ENCODE results near the gene SERPINE1.

DNA sequence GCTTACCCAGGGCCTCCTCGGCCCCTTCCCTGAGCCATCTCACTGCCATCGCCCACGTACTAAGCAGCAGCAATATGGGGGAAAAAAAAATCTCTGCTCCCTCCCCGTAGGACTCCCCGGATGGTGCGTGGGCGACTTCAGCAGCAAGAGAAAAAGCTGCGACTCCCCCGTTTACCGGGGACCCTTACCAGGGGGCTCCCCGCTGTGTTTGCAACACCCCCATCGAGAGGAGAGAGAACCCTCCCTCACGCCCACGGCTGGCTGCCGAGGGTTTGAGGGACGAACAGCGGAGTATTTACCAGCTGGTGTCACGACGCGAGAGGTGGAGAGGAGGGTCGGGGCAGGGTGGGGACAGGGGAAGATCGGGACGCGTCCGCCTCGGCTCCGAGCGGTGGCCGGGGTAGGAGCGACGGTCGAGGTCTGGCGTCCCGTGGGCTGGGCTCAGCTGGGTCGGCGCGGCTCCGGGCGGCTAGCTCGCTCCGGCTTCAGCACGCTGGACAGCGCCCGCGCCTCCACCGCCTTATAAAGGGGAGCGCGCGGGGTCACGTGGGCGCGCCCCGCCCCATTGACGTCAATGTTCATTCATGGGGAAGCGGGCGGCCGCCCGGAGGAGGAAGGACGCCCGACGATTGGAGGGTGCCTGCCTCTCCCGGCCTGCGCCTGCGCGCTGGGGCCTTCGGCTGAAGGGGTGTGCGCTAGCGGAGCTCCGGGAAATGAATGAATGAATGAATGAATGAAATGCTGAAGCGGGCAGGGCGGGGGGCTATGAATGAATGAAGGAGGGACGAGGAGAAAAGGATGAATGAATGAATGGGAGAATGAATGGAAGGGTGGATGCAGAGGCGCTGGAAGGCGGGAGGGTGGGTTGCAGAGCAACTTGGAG, 38.4 kb downstream of the SERPINE1 start, which contains the start of gene VGF:
- TF ChIP-seq, protein P1, sequence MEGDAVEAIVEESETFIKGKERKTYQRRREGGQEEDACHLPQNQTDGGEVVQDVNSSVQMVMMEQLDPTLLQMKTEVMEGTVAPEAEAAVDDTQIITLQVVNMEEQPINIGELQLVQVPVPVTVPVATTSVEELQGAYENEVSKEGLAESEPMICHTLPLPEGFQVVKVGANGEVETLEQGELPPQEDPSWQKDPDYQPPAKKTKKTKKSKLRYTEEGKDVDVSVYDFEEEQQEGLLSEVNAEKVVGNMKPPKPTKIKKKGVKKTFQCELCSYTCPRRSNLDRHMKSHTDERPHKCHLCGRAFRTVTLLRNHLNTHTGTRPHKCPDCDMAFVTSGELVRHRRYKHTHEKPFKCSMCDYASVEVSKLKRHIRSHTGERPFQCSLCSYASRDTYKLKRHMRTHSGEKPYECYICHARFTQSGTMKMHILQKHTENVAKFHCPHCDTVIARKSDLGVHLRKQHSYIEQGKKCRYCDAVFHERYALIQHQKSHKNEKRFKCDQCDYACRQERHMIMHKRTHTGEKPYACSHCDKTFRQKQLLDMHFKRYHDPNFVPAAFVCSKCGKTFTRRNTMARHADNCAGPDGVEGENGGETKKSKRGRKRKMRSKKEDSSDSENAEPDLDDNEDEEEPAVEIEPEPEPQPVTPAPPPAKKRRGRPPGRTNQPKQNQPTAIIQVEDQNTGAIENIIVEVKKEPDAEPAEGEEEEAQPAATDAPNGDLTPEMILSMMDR (IDR thresholded peaks at IDR 0.05) = no peak
- TF ChIP-seq POLR2A (IDR thresholded peaks at IDR 0.05) = no peak

Data from esophagus squamous epithelium (tissue), 4 donors.